Heart left ventricle (tissue), 13 donors: ENCODE data around the gene PARVG.

Experiments used
- CTCF ChIP-seq, 12 donors: fragments of 200-600 bp; sonication (generic) in 4 of 12; IDR thresholded peaks; one replicate each; pipeline versions ENCODE4 v1.5.0 to v1.8.0; 2018 to 2022; ENCODE audit warnings: antibody characterized with exemption in 12 of 12, mild to moderate bottlenecking in 5 of 12
- POLR2A ChIP-seq, 2 donors: fragments of 450-650 bp; IDR thresholded peaks; one replicate each; pipeline ENCODE4 v1.6.1; 2017; ENCODE audit warnings: antibody characterized with exemption in 2 of 2, mild to moderate bottlenecking in 2 of 2, moderate library complexity in 2 of 2
- donor health status: ischemic (EF 13 %, LVEDD 7.1; RV severe dilation, severe dysfunction).
- donor health status: DM: no; HTN: yes; CAD: no.
- donor health status: DM: no; HTN: no; CAD: no.
- donor health status: ischemic (EF 25% LVEDD 6.9; RV normal size, moderate dysfunction).
- donor health status: ischemic (EF 25% LVEDD 5.7; RV mildly dilated, moderate dysfunction).
- donor health status: ischemic (EF 35%, LVEDD 5.7; RV mildly dilated, moderate dysfunction).
- donor health status: nonischemic (EF 11% LVEDD 7.7; RV severe dilation, severe dysfunction).
- donor health status: DM: yes; HTN: yes; CAD: no.
- donor health status: PGD.
- donor health status: ischemic (EF 29% LVEDD 5.4; RV normal size, mild dysfunction).
- donor health status: nonischemic (EF 23%, LVEDD 6.1; RV moderate dilation, normal function).

GRCh38 chr22:44167501-44167900 is 13.2 kb upstream of the PARVG start:
- no peak for TF ChIP-seq CTCF (IDR thresholded peaks at IDR 0.05)
- TF ChIP-seq POLR2A (IDR thresholded peaks at IDR 0.05): no peak
